HCT116 (cell line): ENCODE measurements around the gene PRDM8. TPM values are rescaled to one million over a fixed set of nuclear protein-coding genes. Genes with fewer than 3 reads are reported as not detected.

Source experiments
- ATAC-seq: fragments of 200-7000 bp; cut with Tn5 transposase; 2 replicates; pipeline ENCODE4 v1.9.1; 2020; ENCODE audit warnings: mild to moderate bottlenecking, moderate library complexity
- BruUV-seq: library from RNA; stranded (reverse); fragments of 400-500 nt; replicated peaks from 2 replicates; lab custom pipeline; 2021; lab: Mats Ljungman, UMichigan
- CTCF ChIA-PET: fragments of 300-600 bp; sonication (Branson Sonifier 250); formaldehyde crosslinking; loops from one replicate; lab custom pipeline; 2021; ENCODE audit warnings: antibody characterized with exemption; lab: Charles Lee
- POLR2A ChIA-PET: fragments of 300-600, 350-600 bp; sonication (Branson Sonifier 250); formaldehyde crosslinking; loops from one replicate; lab custom pipeline; 2021; ENCODE audit warnings: antibody characterized with exemption; lab: Charles Lee
- RAD21 ChIA-PET, 2 experiments: fragments of 300-600 bp; sonication (Branson Sonifier 250); formaldehyde crosslinking; loops; one replicate each; lab custom pipeline; 2023; ENCODE audit warnings: low total read pairs in 2 of 2; ENCODE audit not compliant: uncharacterized antibody in 2 of 2, unreplicated experiment in 2 of 2, low non-redundant PET in 1 of 2; lab: Charles Lee
- DNase-seq: peaks from one replicate; pipeline ENCODE4 v3.0.0-alpha.2; 2010; ENCODE audit warnings: low read depth, low spot score
- H2AFZ ChIP-seq: fragments of 200-600 bp; shearing (Covaris generic), sonication (generic); 2 replicates; pipeline ENCODE4 v1.6.1; 2017; ENCODE audit warnings: low read depth, mixed run types, mixed read lengths, antibody characterized with exemption, low read length; ENCODE audit not compliant: poor library complexity, severe bottlenecking
- H3K27ac ChIP-seq: 2 replicates; pipeline ENCODE4 v1.5.1; 2012; ENCODE audit warnings: low read depth, low read length
- H3K27me3 ChIP-seq: fragments of 200-600 bp; sonication (generic); 2 replicates; pipeline ENCODE4 v1.6.1; 2016; ENCODE audit warnings: mixed run types, low read length, mixed read lengths; ENCODE audit not compliant: insufficient read depth
- H3K36me3 ChIP-seq, 2 experiments: fragments of 200-500 bp in 1 of 2; fragments of 200-600 bp in 1 of 2; sonication (Bioruptor generic) in 1 of 2; sonication (generic) in 1 of 2; 2 replicates each; pipeline versions ENCODE4 v1.5.1 to v1.6.1; 2014 to 2016; ENCODE audit warnings: low read length in 2 of 2, inconsistent platforms in 1 of 2, mixed read lengths in 1 of 2, mixed run types in 1 of 2; ENCODE audit not compliant: insufficient read depth in 2 of 2, control insufficient read depth in 1 of 2
- H3K4me1 ChIP-seq, 2 experiments: fragments of 200-600 bp in 1 of 2; sonication (generic) in 1 of 2; 2 replicates each; pipeline versions ENCODE4 v1.5.1 to v1.6.1; 2012 to 2017; ENCODE audit warnings: low read length in 2 of 2, inconsistent platforms in 1 of 2, mild to moderate bottlenecking in 1 of 2, mixed read lengths in 1 of 2, mixed run types in 1 of 2, moderate library complexity in 1 of 2; ENCODE audit not compliant: insufficient read depth in 2 of 2, control insufficient read depth in 1 of 2
- H3K4me2 ChIP-seq: fragments of 200-600 bp; sonication (generic); 2 replicates; pipeline ENCODE4 v1.6.1; 2017; ENCODE audit warnings: mixed run types, low read length, mixed read lengths
- H3K4me3 ChIP-seq, 2 experiments: fragments of 200-600 bp in 1 of 2; sonication (generic) in 1 of 2; replicated peaks in 1 of 2; 2 replicates each; pipeline ENCODE4 v1.5.1; 2011 to 2016; ENCODE audit warnings: low read length in 2 of 2, control low read depth in 1 of 2, low read depth in 1 of 2, mild to moderate bottlenecking in 1 of 2, mixed read lengths in 1 of 2, mixed run types in 1 of 2
- H3K79me2 ChIP-seq: fragments of 200-600 bp; sonication (generic); 2 replicates; pipeline ENCODE4 v1.6.1; 2017; ENCODE audit warnings: mild to moderate bottlenecking, mixed run types, low read length, moderate library complexity, mixed read lengths; ENCODE audit not compliant: insufficient read depth
- H3K9ac ChIP-seq: fragments of 200-600 bp; sonication (generic); 2 replicates; pipeline ENCODE4 v1.6.1; 2016; ENCODE audit warnings: low read length, mixed read lengths
- H3K9me2 ChIP-seq: fragments of 200-600 bp; sonication (generic), shearing (Covaris generic); 2 replicates; pipeline ENCODE4 v1.6.1; 2017; ENCODE audit warnings: mixed run types, mild to moderate bottlenecking, moderate library complexity; ENCODE audit not compliant: insufficient read depth
- H3K9me3 ChIP-seq, 2 experiments: fragments of 200-500 bp in 1 of 2; fragments of 200-600 bp in 1 of 2; sonication (Bioruptor generic) in 1 of 2; sonication (generic) in 1 of 2; 2 replicates each; pipeline ENCODE4 v1.6.1; 2014 to 2017; ENCODE audit warnings: low read length in 2 of 2, mixed read lengths in 2 of 2, inconsistent platforms in 1 of 2, low read depth in 1 of 2, mild to moderate bottlenecking in 1 of 2, mixed run types in 1 of 2, moderate library complexity in 1 of 2; ENCODE audit not compliant: control insufficient read depth in 1 of 2, insufficient read depth in 1 of 2
- H4K20me1 ChIP-seq: fragments of 200-600 bp; sonication (generic), shearing (Covaris generic); 2 replicates; pipeline ENCODE4 v1.6.1; 2017; ENCODE audit warnings: mixed run types, mild to moderate bottlenecking, moderate library complexity; ENCODE audit not compliant: insufficient read depth
- CTCF ChIP-seq, 3 experiments: fragments of 200-600 bp in 1 of 3; sonication (generic) in 1 of 3; IDR thresholded peaks in 2 of 3; conservative IDR thresholded peaks in 1 of 3; 2 replicates each; pipeline ENCODE4 v1.5.1; 2012 to 2017; ENCODE audit warnings: low read depth in 2 of 3, low read length in 2 of 3, antibody characterized with exemption in 1 of 3, borderline replicate concordance in 1 of 3, control low read depth in 1 of 3, mild to moderate bottlenecking in 1 of 3, mixed read lengths in 1 of 3, mixed run types in 1 of 3, moderate library complexity in 1 of 3; ENCODE audit not compliant: insufficient read depth in 1 of 3
- EZH2 ChIP-seq: fragments of 200-600 bp; sonication (generic); IDR thresholded peaks from 2 replicates; pipeline ENCODE4 v1.6.1; 2017; ENCODE audit warnings: antibody characterized with exemption, mixed run types
- RAD21 ChIP-seq: IDR thresholded peaks from 2 replicates; pipeline ENCODE4 v1.6.1; 2012; ENCODE audit warnings: low read depth, mild to moderate bottlenecking
- SP1 ChIP-seq: IDR thresholded peaks from 2 replicates; pipeline ENCODE4 v1.6.1; 2012; ENCODE audit warnings: low read depth
- intact Hi-C: fragments of 100-400 bp; cut with micrococcal nuclease; formaldehyde crosslinking; loops from 2 replicates; pipeline ENCODE4 v1.10.0; 2022
- total RNA-seq: library from RNA; stranded (reverse); gene quantifications from one replicate; pipeline ENCODE4 v1.2.1, GENCODE V29; 2021; ENCODE audit not compliant: unreplicated experiment

PRDM8 gene
- total RNA-seq, 1 experiment from 2014 or later = 1.4 TPM

- peak; percentile 62; the same call in 1 of the 2 replicates for ATAC-seq
- BruUV-seq = no TSS peak
Observed at GRCh38 chr4:80215449-80216052, 18.2 kb downstream of the PRDM8 start.

More at GRCh38 chr4:80215449-80216052, 18.2 kb downstream of the PRDM8 start:
- Histone ChIP-seq H3K27me3 (peaks cover 31% of the 10 kb centered on the region), H3K9me2 (no peaks in the 10 kb centered on the region), H3K4me1 (no peaks in the 10 kb centered on the region), H3K9me3 (no peaks in the 10 kb centered on the region), H3K36me3 (no peaks in the 10 kb centered on the region), H3K4me3 (no peak overlapping the region), H2AFZ (peak overlapping the region; percentile 95), H3K27ac (no peak overlapping the region), H3K79me2 (no peaks in the 10 kb centered on the region), H3K9ac (no peak overlapping the region), H3K4me2 (no peak overlapping the region), H4K20me1 (no peaks in the 10 kb centered on the region)
- POLR2A ChIA-PET = no interaction called here
- CTCF ChIA-PET = interaction anchor here (0.6 to 1.2 kb wide), 6 partner anchors 9 to 1263 kb away, joined by 3 to 7 read pairs (median 3); no protein-coding TSS in a partner anchor
- intact Hi-C loops = loop anchor here (1.0 kb wide), 3 partner anchors 298 to 1263 kb away; no protein-coding TSS in a partner anchor
- DNase-seq = no peak
- RAD21 ChIA-PET = interaction anchor here in 1 of 2 experiments (0.6 kb wide), 1 partner anchor 1253 kb away, joined by 3 read pairs; no protein-coding TSS in a partner anchor
- no peak for TF ChIP-seq EZH2
- TF ChIP-seq CTCF (IDR thresholded peaks at IDR 0.05 in 2 of 3, conservative IDR thresholded peaks at IDR 0.05 in 1 of 3; ENCODE audit: borderline replicate concordance in 1 of 3, insufficient read depth in 1 of 3, low read depth in 2 of 3, low read length in 2 of 3) = peak; percentile 41 to 75 (median 74); a peak in 4 of 6 replicates
- TF ChIP-seq RAD21 = peak; percentile 70
- TF ChIP-seq SP1 = no peak
